Mesenchymal stem cell (in vitro differentiated cells and primary cell): ENCODE results near the gene ARID3B.

Experiments
- DNase-seq: peaks from one replicate; pipeline ENCODE4 v3.0.0-alpha.2; 2013
- H2AFZ ChIP-seq: one replicate; pipeline ENCODE4 v1.6.1; 2013; ENCODE audit warnings: low read depth, mild to moderate bottlenecking, control low read depth, inconsistent platforms, low read length, moderate library complexity
- H2AK5ac ChIP-seq: 2 replicates; pipeline ENCODE4 v1.6.1; 2013; ENCODE audit warnings: low read length, moderate library complexity, mild to moderate bottlenecking, inconsistent platforms; ENCODE audit not compliant: severe bottlenecking
- H2BK120ac ChIP-seq: one replicate; pipeline ENCODE4 v1.6.1; 2013; ENCODE audit warnings: low read depth, mild to moderate bottlenecking, inconsistent platforms, low read length, moderate library complexity
- H2BK12ac ChIP-seq, 2 experiments: one replicate each; pipeline ENCODE4 v1.6.1; 2013; ENCODE audit warnings: inconsistent platforms in 2 of 2, low read length in 2 of 2, mild to moderate bottlenecking in 2 of 2, moderate library complexity in 2 of 2, control low read depth in 1 of 2
- H2BK15ac ChIP-seq: one replicate; pipeline ENCODE4 v1.6.1; 2013; ENCODE audit warnings: mild to moderate bottlenecking, low read depth, inconsistent platforms; ENCODE audit not compliant: poor library complexity, severe bottlenecking
- H2BK5ac ChIP-seq: 2 replicates; pipeline ENCODE4 v1.6.1; 2013; ENCODE audit warnings: low read depth, mild to moderate bottlenecking, low read length, control low read depth, inconsistent platforms; ENCODE audit not compliant: poor library complexity, severe bottlenecking
- H3K14ac ChIP-seq, 2 experiments: one replicate each; pipeline ENCODE4 v1.6.1; 2013; ENCODE audit warnings: inconsistent platforms in 2 of 2, low read length in 2 of 2, control low read depth in 1 of 2, mild to moderate bottlenecking in 1 of 2, moderate library complexity in 1 of 2
- H3K18ac ChIP-seq, 2 experiments: one replicate each; pipeline ENCODE4 v1.6.1; 2013; ENCODE audit warnings: inconsistent platforms in 2 of 2, low read length in 2 of 2, control low read depth in 1 of 2, low read depth in 1 of 2, mild to moderate bottlenecking in 1 of 2
- H3K23ac ChIP-seq, 2 experiments: one replicate each; pipeline ENCODE4 v1.6.1; 2013; ENCODE audit warnings: inconsistent platforms in 2 of 2, low read length in 2 of 2, mild to moderate bottlenecking in 2 of 2, moderate library complexity in 2 of 2, control low read depth in 1 of 2
- H3K27ac ChIP-seq: 2 replicates; pipeline ENCODE4 v1.5.1; 2013; ENCODE audit warnings: mild to moderate bottlenecking, moderate library complexity, low read length, control low read depth, inconsistent platforms; ENCODE audit not compliant: poor library complexity, severe bottlenecking
- H3K27me3 ChIP-seq, 2 experiments: 2 replicates each; pipeline versions ENCODE4 v1.6.1 to v1.7.0; 2013; ENCODE audit warnings: low read length in 2 of 2, mild to moderate bottlenecking in 2 of 2, moderate library complexity in 2 of 2, control low read depth in 1 of 2, inconsistent platforms in 1 of 2; ENCODE audit not compliant: control insufficient read depth in 1 of 2, insufficient read depth in 1 of 2
- H3K36me3 ChIP-seq, 2 experiments: 2 replicates each; pipeline versions ENCODE4 v1.6.1 to v1.7.0; 2013; ENCODE audit warnings: low read length in 2 of 2, control low read depth in 1 of 2, inconsistent platforms in 1 of 2, low read depth in 1 of 2, mild to moderate bottlenecking in 1 of 2; ENCODE audit not compliant: insufficient read depth in 2 of 2, control insufficient read depth in 1 of 2
- H3K4ac ChIP-seq, 2 experiments: one replicate each; pipeline ENCODE4 v1.6.1; 2013; ENCODE audit warnings: inconsistent platforms in 2 of 2, low read length in 2 of 2, mild to moderate bottlenecking in 2 of 2, moderate library complexity in 2 of 2, control low read depth in 1 of 2, low read depth in 1 of 2
- H3K4me1 ChIP-seq: 2 replicates; pipeline ENCODE4 v1.6.1; 2013; ENCODE audit warnings: low read depth, low read length, control low read depth; ENCODE audit not compliant: control insufficient read depth, insufficient read depth
- H3K4me2 ChIP-seq: 2 replicates; pipeline ENCODE4 v1.6.1; 2013; ENCODE audit warnings: low read length, mild to moderate bottlenecking, inconsistent platforms; ENCODE audit not compliant: poor library complexity, severe bottlenecking
- H3K4me3 ChIP-seq, 2 experiments: 2 replicates each; pipeline versions ENCODE4 v1.5.1 to v1.7.0; 2013; ENCODE audit warnings: low read length in 2 of 2, mild to moderate bottlenecking in 2 of 2, control low read depth in 1 of 2, low read depth in 1 of 2; ENCODE audit not compliant: insufficient read depth in 1 of 2
- H3K79me1 ChIP-seq: replicated peaks from 2 replicates; pipeline ENCODE4 v1.6.1; 2013; ENCODE audit warnings: mild to moderate bottlenecking, control low read depth, low read length, inconsistent platforms; ENCODE audit not compliant: poor library complexity, severe bottlenecking
- H3K9ac ChIP-seq: 2 replicates; pipeline ENCODE4 v1.7.0; 2013; ENCODE audit warnings: mild to moderate bottlenecking, low read length, moderate library complexity
- H3K9me3 ChIP-seq: 2 replicates; pipeline ENCODE4 v1.7.0; 2013; ENCODE audit warnings: mild to moderate bottlenecking, low read length; ENCODE audit not compliant: control insufficient read depth
- H4K8ac ChIP-seq: one replicate; pipeline ENCODE4 v1.6.1; 2013; ENCODE audit warnings: inconsistent platforms, mild to moderate bottlenecking, low read length, moderate library complexity
- H4K91ac ChIP-seq: one replicate; pipeline ENCODE4 v1.6.1; 2013; ENCODE audit warnings: mild to moderate bottlenecking, low read length, inconsistent platforms
- WGBS: methylation state at CpG from one replicate; pipeline ENCODE4 v1.1.7; 2013; ENCODE audit warnings: mixed read lengths; 5-methylcytosine and 5-hydroxymethylcytosine counted together

ARID3B gene

GRCh38 chr15:74630284-74631086 is 89.5 kb downstream of the ARID3B start:
- H3K14ac ChIP-seq, result no peak overlapping the region

GRCh38 chr15:74631087-74631385 is 90.0 kb downstream of the ARID3B start:
- Histone ChIP-seq H3K79me1 (peaks cover 32% of the 10 kb centered on the region), H3K4ac (no peak overlapping the region), H3K36me3 (peaks cover 87 to 95% of the 10 kb centered on the region in 2 experiments), H3K27ac (no peak overlapping the region), H4K91ac (no peak overlapping the region), H3K23ac (no peak overlapping the region), H4K8ac (no peak overlapping the region), H3K9me3 (no peaks in the 10 kb centered on the region), H2AK5ac (no peak overlapping the region), H3K4me1 (no peaks in the 10 kb centered on the region), H3K4me2 (no peak overlapping the region), H2BK120ac (no peak overlapping the region), H3K18ac (no peak overlapping the region), H2BK15ac (no peak overlapping the region), H3K27me3 (no peaks in the 10 kb centered on the region), H3K14ac (no peak overlapping the region), H3K4me3 (no peak overlapping the region), H2BK5ac (no peak overlapping the region), H2AFZ (no peak overlapping the region), H3K9ac (no peak overlapping the region), H2BK12ac (no peak overlapping the region)
- DNase-seq, result no peak
- 91% methylated on average over 3 of the region's 3 CpGs for WGBS

More at GRCh38 chr15:74630284-74631086, 89.5 kb downstream of the ARID3B start:
- H3K27ac ChIP-seq, result no peak overlapping the region
- no peak overlapping the region for H2BK120ac ChIP-seq
- DNase-seq, result no peak
- H2BK12ac ChIP-seq, result no peak overlapping the region
- H2BK15ac ChIP-seq, result no peak overlapping the region
- peak overlapping the region; percentile 12 for H4K8ac ChIP-seq
- no peak overlapping the region for H3K23ac ChIP-seq
- no peaks in the 10 kb centered on the region for H3K27me3 ChIP-seq
- H4K91ac ChIP-seq, result no peak overlapping the region
- H3K18ac ChIP-seq, result no peak overlapping the region
- WGBS, result 92% methylated on average over 6 of the region's 6 CpGs
- no peak overlapping the region for H2AFZ ChIP-seq
- no peak overlapping the region for H3K4me3 ChIP-seq
- no peak overlapping the region for H2AK5ac ChIP-seq
- H3K4ac ChIP-seq, result no peak overlapping the region
- H3K4me2 ChIP-seq, result no peak overlapping the region
- no peak overlapping the region for H2BK5ac ChIP-seq
- H3K4me1 ChIP-seq, result no peaks in the 10 kb centered on the region
- peaks cover 88 to 95% of the 10 kb centered on the region in 2 experiments for H3K36me3 ChIP-seq
- peak overlapping the region; percentile 60 for H3K9ac ChIP-seq
- H3K79me1 ChIP-seq, result peaks cover 35% of the 10 kb centered on the region
- H3K9me3 ChIP-seq, result no peaks in the 10 kb centered on the region

- Histone ChIP-seq H2AFZ (no peak overlapping the region), H3K79me1 (peaks cover 30% of the 10 kb centered on the region), H4K8ac (no peak overlapping the region), H3K4me3 (no peak overlapping the region), H2BK12ac (no peak overlapping the region), H3K14ac (no peak overlapping the region), H3K23ac (no peak overlapping the region), H3K9ac (no peak overlapping the region), H3K36me3 (peaks cover 87 to 95% of the 10 kb centered on the region in 2 experiments), H3K18ac (no peak overlapping the region), H4K91ac (no peak overlapping the region), H3K9me3 (no peaks in the 10 kb centered on the region), H3K4me2 (no peak overlapping the region), H2BK15ac (no peak overlapping the region), H3K27me3 (no peaks in the 10 kb centered on the region), H3K4me1 (no peaks in the 10 kb centered on the region), H2BK120ac (no peak overlapping the region), H2BK5ac (no peak overlapping the region), H3K27ac (no peak overlapping the region), H2AK5ac (no peak overlapping the region), H3K4ac (no peak overlapping the region)
- 79% methylated on average over 3 of the region's 3 CpGs for WGBS
- no peak for DNase-seq
Measured at GRCh38 chr15:74631408-74631807, 90.4 kb downstream of the ARID3B start.

- H2AK5ac ChIP-seq, result no peak overlapping the region
- H4K91ac ChIP-seq, result no peak overlapping the region
- no peak overlapping the region for H3K4me2 ChIP-seq
- no peak overlapping the region for H2BK5ac ChIP-seq
- no peak overlapping the region for H2BK12ac ChIP-seq
- no peak overlapping the region for H2BK120ac ChIP-seq
- no peak overlapping the region for H2AFZ ChIP-seq
- no peak overlapping the region for H2BK15ac ChIP-seq
- DNase-seq, result peak; percentile 57
- H3K27me3 ChIP-seq, result no peaks in the 10 kb centered on the region
- 66% methylated on average over 7 of the region's 8 CpGs for WGBS
- no peak overlapping the region for H3K9ac ChIP-seq
- H3K18ac ChIP-seq, result no peak overlapping the region
- H3K9me3 ChIP-seq, result no peaks in the 10 kb centered on the region
- peaks cover 33% of the 10 kb centered on the region for H3K79me1 ChIP-seq
- H3K23ac ChIP-seq, result no peak overlapping the region
- no peak overlapping the region for H3K4me3 ChIP-seq
- no peaks in the 10 kb centered on the region for H3K4me1 ChIP-seq
- no peak overlapping the region for H3K27ac ChIP-seq
- H3K36me3 ChIP-seq, result peaks cover 86 to 95% of the 10 kb centered on the region in 2 experiments
- no peak overlapping the region for H4K8ac ChIP-seq
- H3K4ac ChIP-seq, result no peak overlapping the region
- H3K14ac ChIP-seq, result no peak overlapping the region
Measured at GRCh38 chr15:74631935-74632560, 91.0 kb downstream of the ARID3B start.
